NCI-H1930 (cell line): ENCODE results near the gene CLEC2B.

Experiments used
- DNase-seq, 2 experiments: peaks; one replicate each; lab custom pipeline; 2025; lab: John Stamatoyannopoulos, UW

CLEC2B gene

DNA sequence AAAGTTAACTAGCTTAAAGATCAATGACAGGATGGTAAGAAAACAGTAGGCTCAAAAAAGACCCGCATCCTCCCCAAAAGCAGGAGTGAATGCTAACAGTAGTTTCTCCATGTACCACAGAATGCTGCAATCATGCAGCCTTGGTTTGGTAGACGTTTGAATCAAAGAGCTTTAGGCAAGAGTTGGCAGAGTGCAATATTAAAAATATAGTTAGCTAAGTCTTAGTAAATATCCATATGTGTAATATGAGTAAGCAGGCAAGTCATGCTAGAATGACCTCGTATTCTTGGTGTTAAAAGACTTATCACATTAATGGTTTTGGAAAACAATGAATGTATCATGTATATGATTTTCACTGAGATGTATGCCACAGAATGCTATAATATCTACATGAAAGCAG lies 60.6 kb downstream of the CLEC2B start:
- no peak for DNase-seq

DNA sequence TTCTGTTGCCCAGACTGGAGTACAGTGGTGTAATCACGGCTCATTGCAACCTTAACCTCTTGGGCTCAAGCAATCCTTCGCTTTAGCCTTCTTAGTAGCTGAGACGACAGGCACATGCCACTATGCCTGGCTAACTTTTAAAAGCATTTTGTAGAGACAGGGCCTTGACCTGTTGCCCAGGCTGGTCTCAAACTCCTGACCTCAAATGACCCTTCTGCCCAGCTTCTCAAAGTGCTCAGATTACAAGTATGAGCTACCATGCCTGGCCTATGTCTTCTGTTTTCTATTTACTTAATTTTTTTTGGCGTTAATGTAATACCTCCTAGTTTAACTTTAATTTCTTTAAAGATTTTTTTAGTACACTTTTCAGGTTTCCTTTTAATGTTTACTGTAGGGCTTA lies 62.4 kb downstream of the CLEC2B start:
- DNase-seq: no peak

DNA sequence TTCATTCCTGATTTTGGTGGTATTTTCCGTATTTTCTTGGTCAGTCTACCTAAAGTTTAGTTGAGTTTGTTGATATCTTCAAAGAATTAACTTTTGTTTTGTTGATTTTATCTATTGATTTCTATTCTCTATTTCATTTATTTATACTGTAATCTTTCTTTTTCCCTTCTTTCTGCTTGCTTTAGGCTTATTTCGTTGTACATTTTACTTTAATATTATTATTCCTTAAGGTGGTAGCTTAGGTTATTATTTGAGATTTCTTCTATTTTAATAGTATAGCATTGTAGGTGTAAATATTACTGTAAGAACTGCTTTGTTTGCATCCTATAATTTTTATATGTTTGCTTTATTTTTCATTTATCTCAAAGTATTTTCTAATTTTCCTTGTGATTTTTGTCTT lies 63.3 kb downstream of the CLEC2B start:
- no peak for DNase-seq
